Ishikawa (cell line): ENCODE measurements around the gene CARNS1.
A peak's percentile ranks its signal among the peaks of the same experiment; 100 is the strongest.

Experiments
- CEBPB ChIP-seq: IDR thresholded peaks from 2 replicates; pipeline ENCODE4 v1.6.1; 2012
- CREB1 ChIP-seq: IDR thresholded peaks from 2 replicates; pipeline ENCODE4 v1.6.1; 2012; ENCODE audit warnings: low read depth
- EGR1 ChIP-seq: IDR thresholded peaks from 2 replicates; pipeline ENCODE4 v1.6.1; 2012
- EP300 ChIP-seq: IDR thresholded peaks from 2 replicates; pipeline ENCODE4 v1.6.1; 2012; ENCODE audit warnings: borderline replicate concordance
- FOXM1 ChIP-seq: IDR thresholded peaks from 2 replicates; pipeline ENCODE4 v1.6.1; 2012; ENCODE audit warnings: low read depth, borderline replicate concordance
- NFIC ChIP-seq: IDR thresholded peaks from 2 replicates; pipeline ENCODE4 v1.6.1; 2012
- RAD21 ChIP-seq: IDR thresholded peaks from 2 replicates; pipeline ENCODE4 v1.6.1; 2012; ENCODE audit warnings: low read depth
- TAF1 ChIP-seq: IDR thresholded peaks from 2 replicates; pipeline ENCODE4 v1.6.1; 2012; ENCODE audit warnings: low read depth, mild to moderate bottlenecking
- TCF12 ChIP-seq: IDR thresholded peaks from 2 replicates; pipeline ENCODE4 v1.6.1; 2012; ENCODE audit warnings: low read depth
- TEAD4 ChIP-seq: IDR thresholded peaks from 2 replicates; pipeline ENCODE4 v1.6.1; 2012
- YY1 ChIP-seq: IDR thresholded peaks from 2 replicates; pipeline ENCODE4 v1.6.1; 2012; ENCODE audit warnings: low read depth
- ZBTB7A ChIP-seq: IDR thresholded peaks from 2 replicates; pipeline ENCODE4 v1.6.1; 2012; ENCODE audit warnings: low read depth
- TF ChIP-seq, protein P1 (sequence below): IDR thresholded peaks from 2 replicates; pipeline ENCODE4 v1.6.1; 2012; ENCODE audit warnings: low read depth, mild to moderate bottlenecking
- TF ChIP-seq, protein P2 (sequence below): IDR thresholded peaks from 2 replicates; pipeline ENCODE4 v1.6.1; 2012
- TF ChIP-seq, protein P3 (sequence below): IDR thresholded peaks from 2 replicates; pipeline ENCODE4 v1.6.1; 2012

CARNS1 gene

DNA sequence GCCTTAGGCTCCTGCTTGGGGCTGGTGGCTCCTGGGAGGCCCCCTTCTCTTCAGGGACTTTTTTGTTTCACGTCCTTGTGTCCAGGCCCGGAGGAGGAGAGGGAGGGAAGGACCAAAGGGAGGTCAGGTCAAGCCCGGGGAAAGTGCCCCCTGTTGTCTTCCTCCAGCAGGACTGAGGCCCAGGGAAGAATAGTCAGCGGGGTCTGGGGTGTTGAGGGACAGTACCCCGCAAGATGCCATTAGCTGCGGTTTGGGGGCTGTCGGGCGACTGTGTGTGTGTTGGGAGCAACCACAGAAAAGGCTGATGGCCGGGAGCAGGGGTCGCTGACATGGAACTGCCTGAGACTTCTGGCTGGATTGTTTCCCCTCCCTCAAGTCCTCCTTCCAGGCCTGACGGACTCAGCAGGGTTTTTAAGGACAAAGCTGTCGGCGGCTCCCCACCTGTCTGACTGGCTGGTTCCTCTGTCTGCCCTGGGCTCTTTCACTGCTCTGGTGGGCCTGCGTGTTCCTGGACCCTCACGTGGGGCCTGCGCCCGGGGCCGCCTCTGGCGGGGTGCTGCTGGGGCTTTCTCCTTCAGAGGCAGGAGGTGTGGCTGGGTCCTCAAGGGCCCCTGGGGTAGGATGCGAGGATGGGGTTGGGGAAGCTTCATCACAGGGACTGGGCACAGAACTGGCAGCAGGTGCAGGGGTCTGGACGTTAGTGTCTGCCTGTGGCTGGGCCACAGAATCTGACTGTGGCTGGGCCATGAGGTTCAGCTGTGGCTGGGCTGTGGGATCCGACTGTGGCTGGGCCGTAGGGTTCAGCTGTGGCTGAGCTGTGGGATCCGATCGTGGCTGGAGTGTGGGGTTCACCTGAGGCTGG is 35.5 kb downstream of the CARNS1 start:
- TF ChIP-seq CEBPB = no peak
- TF ChIP-seq FOXM1 = no peak
- no peak for TF ChIP-seq EGR1
- TF ChIP-seq CREB1 = no peak
- TF ChIP-seq EP300 = no peak
- no peak for TF ChIP-seq RAD21
- TF ChIP-seq, protein P1, sequence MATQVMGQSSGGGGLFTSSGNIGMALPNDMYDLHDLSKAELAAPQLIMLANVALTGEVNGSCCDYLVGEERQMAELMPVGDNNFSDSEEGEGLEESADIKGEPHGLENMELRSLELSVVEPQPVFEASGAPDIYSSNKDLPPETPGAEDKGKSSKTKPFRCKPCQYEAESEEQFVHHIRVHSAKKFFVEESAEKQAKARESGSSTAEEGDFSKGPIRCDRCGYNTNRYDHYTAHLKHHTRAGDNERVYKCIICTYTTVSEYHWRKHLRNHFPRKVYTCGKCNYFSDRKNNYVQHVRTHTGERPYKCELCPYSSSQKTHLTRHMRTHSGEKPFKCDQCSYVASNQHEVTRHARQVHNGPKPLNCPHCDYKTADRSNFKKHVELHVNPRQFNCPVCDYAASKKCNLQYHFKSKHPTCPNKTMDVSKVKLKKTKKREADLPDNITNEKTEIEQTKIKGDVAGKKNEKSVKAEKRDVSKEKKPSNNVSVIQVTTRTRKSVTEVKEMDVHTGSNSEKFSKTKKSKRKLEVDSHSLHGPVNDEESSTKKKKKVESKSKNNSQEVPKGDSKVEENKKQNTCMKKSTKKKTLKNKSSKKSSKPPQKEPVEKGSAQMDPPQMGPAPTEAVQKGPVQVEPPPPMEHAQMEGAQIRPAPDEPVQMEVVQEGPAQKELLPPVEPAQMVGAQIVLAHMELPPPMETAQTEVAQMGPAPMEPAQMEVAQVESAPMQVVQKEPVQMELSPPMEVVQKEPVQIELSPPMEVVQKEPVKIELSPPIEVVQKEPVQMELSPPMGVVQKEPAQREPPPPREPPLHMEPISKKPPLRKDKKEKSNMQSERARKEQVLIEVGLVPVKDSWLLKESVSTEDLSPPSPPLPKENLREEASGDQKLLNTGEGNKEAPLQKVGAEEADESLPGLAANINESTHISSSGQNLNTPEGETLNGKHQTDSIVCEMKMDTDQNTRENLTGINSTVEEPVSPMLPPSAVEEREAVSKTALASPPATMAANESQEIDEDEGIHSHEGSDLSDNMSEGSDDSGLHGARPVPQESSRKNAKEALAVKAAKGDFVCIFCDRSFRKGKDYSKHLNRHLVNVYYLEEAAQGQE = no peak
- TF ChIP-seq YY1 = no peak

DNA sequence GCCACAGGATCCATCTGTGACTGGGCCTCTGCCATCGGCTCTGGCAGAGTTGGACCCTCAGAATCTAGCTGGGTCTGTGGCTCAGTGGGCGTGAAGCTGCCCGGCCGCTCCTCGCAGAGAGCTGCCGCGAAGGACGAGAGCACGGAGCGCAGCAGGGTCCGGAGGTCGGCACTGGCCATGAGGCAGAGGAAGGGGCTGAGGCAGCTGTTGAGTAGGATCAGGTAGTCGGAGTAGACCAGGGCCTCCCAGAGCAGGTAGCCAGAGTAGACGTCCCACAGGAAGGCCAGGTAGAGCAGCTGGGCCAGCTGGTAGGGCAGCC is 36.1 kb downstream of the CARNS1 start:
- TF ChIP-seq, protein P2, sequence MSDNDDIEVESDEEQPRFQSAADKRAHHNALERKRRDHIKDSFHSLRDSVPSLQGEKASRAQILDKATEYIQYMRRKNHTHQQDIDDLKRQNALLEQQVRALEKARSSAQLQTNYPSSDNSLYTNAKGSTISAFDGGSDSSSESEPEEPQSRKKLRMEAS = no peak

DNA sequence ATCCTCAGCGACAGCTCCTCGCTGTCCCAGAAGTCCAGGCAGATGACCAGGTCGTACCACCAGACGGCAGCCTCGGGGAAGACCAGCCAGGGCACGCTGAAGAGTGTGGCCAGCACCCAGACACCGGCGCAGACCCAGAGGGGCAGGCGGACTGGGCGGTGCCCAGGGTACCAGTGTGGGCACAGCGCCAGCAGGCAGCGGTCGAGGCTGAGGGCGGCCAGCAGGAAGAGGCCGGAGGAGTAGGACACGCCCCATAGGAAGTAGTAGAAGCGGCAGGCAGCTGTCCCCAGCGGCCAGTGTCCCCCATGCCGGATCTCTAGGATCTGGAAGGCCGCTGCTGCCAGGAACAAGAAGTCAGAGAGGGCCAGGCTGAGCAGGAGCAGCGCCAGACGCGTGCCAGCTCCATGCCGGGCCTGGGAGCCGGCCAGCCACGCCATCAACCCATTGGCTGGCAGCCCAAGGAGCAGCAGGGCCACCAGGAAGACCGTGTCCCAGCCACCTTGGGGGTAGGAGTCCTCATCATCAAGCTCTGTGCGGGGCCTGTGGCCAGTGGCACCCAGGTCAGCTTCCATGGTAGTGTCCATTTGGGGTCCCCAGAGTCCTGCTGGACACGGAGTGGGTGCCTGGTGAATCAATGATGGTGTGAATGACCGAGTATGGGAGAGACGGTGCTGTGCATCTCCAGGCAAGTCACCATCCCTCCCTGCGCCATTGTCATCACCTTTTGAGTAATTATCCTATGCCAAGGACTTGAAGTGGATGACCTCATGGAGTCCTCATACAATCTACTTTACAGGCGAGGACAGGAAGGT is 36.9 kb downstream of the CARNS1 start, which contains the start of gene GPR152:
GPR152 (minus strand) TSS at position 589 of the 812 bp plus-strand sequence; CDS start at position 584, 5 bp downstream.
- peak; percentile 94 for TF ChIP-seq NFIC
- peak; percentile 40; the same call in 1 of the 2 replicates for TF ChIP-seq EP300
- 0 out of 2 replicates have a peak, but pooled peaks have one; percentile 21 for TF ChIP-seq TCF12
- no peak for TF ChIP-seq CEBPB
- no peak for TF ChIP-seq CREB1
- TF ChIP-seq RAD21 = no peak; the same call in 1 of the 2 replicates
- TF ChIP-seq TEAD4 = no peak

DNA sequence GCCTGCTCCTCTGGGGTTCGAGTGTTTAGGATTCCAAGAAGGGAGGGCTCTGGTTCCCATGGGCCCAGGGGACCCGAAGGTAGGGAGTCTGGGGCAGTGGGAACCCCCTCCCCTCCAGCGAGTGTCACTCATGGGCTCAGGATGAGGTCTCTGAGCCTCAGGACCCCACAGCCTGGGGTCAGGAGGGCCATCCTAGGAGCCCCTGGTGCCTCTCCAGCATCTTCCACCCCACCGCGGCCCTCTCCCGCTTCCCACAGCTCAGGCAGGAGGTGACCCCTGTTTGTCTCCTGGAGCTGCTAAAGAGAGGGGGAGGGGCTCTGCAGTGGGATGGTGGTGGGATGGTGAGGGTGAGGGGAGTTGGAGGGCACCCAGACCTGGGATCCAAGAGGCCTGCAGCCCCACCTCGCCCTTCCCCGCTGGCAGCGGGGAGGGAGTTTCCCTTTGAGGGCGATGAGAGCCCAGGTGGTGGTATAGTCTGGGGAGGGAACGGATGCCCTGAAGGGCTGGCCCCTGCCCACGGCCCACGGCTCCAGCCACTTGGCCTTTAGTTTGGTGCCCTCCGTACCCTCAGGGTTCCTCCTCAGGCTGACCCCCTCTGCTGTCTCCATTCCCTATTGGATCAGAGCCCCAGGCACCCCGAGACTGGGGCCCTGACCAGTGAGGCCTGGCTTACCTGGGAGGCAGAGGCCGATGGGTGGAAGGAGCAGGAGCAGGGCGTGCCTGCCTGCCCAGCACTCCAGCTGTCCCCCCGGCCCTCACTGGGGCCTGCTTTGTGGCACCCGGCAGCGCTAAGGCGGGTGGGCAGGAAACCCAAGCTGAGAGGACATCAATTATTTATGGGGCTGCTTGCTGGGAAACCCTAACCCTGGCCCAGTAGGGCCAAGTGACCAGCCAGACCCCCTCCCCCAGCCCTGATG is 38.6 kb downstream of the CARNS1 start:
- TF ChIP-seq RAD21 = no peak
- no peak for TF ChIP-seq EP300
- no peak for TF ChIP-seq FOXM1
- no peak for TF ChIP-seq ZBTB7A
- TF ChIP-seq, protein P2 = no peak
- no peak for TF ChIP-seq NFIC
- TF ChIP-seq YY1 = no peak
- no peak for TF ChIP-seq CEBPB
- TF ChIP-seq, protein P1 = no peak
- no peak for TF ChIP-seq CREB1
- TF ChIP-seq, protein P3, sequence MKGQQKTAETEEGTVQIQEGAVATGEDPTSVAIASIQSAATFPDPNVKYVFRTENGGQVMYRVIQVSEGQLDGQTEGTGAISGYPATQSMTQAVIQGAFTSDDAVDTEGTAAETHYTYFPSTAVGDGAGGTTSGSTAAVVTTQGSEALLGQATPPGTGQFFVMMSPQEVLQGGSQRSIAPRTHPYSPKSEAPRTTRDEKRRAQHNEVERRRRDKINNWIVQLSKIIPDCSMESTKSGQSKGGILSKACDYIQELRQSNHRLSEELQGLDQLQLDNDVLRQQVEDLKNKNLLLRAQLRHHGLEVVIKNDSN = no peak
- TF ChIP-seq TCF12 = no peak
- TF ChIP-seq TAF1 = no peak
- TF ChIP-seq EGR1 = no peak
- TF ChIP-seq TEAD4 = no peak

DNA sequence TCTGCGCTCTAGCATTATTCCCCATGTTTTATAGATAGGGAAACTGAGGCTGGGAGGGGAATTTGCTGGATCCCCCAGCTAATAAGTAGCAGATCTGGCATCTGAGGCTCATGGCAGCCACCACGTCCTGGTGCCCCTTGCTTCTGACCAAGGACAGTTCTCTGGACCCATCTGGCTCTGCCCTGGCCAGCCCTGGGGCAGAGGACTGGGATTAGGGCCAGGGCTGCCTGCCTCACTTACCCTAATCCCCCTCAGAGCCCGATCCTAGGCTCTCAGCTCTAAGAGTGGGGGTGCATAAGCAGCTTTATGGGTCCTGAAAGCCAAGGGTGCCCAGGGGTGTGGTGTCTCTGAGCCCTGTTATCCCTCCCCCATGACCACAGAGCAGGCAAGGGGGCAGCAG is 39.6 kb downstream of the CARNS1 start, which contains the start of gene CABP4:
CABP4 (plus strand) TSS at position 301 of the 400 bp plus-strand sequence; CDS start at position 371, 70 bp downstream.
- TF ChIP-seq, protein P3 = no peak
- no peak for TF ChIP-seq TEAD4
- TF ChIP-seq, protein P1 = no peak
- TF ChIP-seq TAF1 = no peak
- TF ChIP-seq TCF12 = no peak
- TF ChIP-seq, protein P2 = no peak
- TF ChIP-seq NFIC = no peak
- TF ChIP-seq FOXM1 = no peak
- TF ChIP-seq EGR1 = no peak
- no peak for TF ChIP-seq ZBTB7A
- TF ChIP-seq EP300 = no peak
- TF ChIP-seq YY1 = no peak
- no peak for TF ChIP-seq CREB1
